Gastrocnemius medialis (tissue), 4 donors: Measurements from ENCODE around the gene SLC19A2. TPM values are rescaled to one million over a fixed set of nuclear protein-coding genes. Genes with fewer than 3 reads are reported as not detected.

Source experiments
- ATAC-seq, 2 donors: fragments of 150-250 bp; one replicate each; pipeline ENCODE4 v1.9.1; 2016
- DNase-seq, 2 donors: peaks; one replicate each; pipeline ENCODE4 v3.0.0-alpha.2; 2019
- H3K27ac ChIP-seq, 4 donors: fragments of 200-600 bp; sonication (generic); 1 replicate in 1 of 4; 2 replicates in 3 of 4; pipeline ENCODE4 v1.5.1; 2016 to 2018; ENCODE audit warnings: mild to moderate bottlenecking in 2 of 4, moderate library complexity in 1 of 4
- H3K27me3 ChIP-seq, 3 donors: fragments of 200-600 bp; sonication (generic) in 2 of 3; 1 replicate in 1 of 3; 2 replicates in 2 of 3; pipeline versions ENCODE4 v1.5.1 to v1.6.0; 2016 to 2019; ENCODE audit warnings: mild to moderate bottlenecking in 1 of 3, moderate library complexity in 1 of 3
- H3K36me3 ChIP-seq, 2 donors: fragments of 200-600 bp; sonication (generic) in 1 of 2; one replicate each; pipeline ENCODE4 v1.5.1; 2017 to 2018
- H3K4me1 ChIP-seq, 2 donors: fragments of 200-600 bp; sonication (generic) in 1 of 2; one replicate each; pipeline ENCODE4 v1.5.1; 2016 to 2017; ENCODE audit warnings: mild to moderate bottlenecking in 2 of 2
- H3K4me3 ChIP-seq, 4 donors: fragments of 200-600 bp; sonication (generic) in 3 of 4; 1 replicate in 1 of 4; 2 replicates in 3 of 4; pipeline ENCODE4 v1.5.1; 2016 to 2019; ENCODE audit warnings: mild to moderate bottlenecking in 2 of 4
- H3K9me3 ChIP-seq, 3 donors: fragments of 200-600 bp; sonication (generic) in 2 of 3; 1 replicate in 1 of 3; 2 replicates in 2 of 3; pipeline ENCODE4 v1.5.1; 2016 to 2019
- CTCF ChIP-seq, 5 experiments: fragments of 450-650 bp in 3 of 5; fragments of 200-600 bp in 2 of 5; sonication (generic) in 2 of 5; IDR thresholded peaks in 4 of 5; conservative IDR thresholded peaks in 1 of 5; 1 replicate in 4 of 5; 2 replicates in 1 of 5; pipeline ENCODE4 v1.5.1; 2016 to 2019; ENCODE audit warnings: antibody characterized with exemption in 5 of 5, mild to moderate bottlenecking in 3 of 5, moderate library complexity in 3 of 5
- POLR2A ChIP-seq, 2 donors: fragments of 450-650 bp; IDR thresholded peaks; one replicate each; pipeline ENCODE4 v1.6.1; 2017; ENCODE audit warnings: antibody characterized with exemption in 2 of 2, mild to moderate bottlenecking in 2 of 2, moderate library complexity in 2 of 2
- in situ Hi-C, 4 donors: fragments of 200-750 bp; cut with MboI; loops; one replicate each; pipeline versions ENCODE4 v1.15.0 to v1.8.0; 2017; ENCODE audit warnings: low sequenced_read_pairs in 4 of 4
- intact Hi-C: fragments of 100-400 bp; cut with DNase I; formaldehyde crosslinking; loops from one replicate; pipeline ENCODE4 v1.15.1; 2023; ENCODE audit warnings: low total_unique reads
- total RNA-seq, 4 donors: library from RNA; depleted of rRNA; stranded (reverse); fragments of >200 nt; gene quantifications; one replicate each; pipeline versions ENCODE4 v1.1.0 to v1.2.3, GENCODE V29; 2016

SLC19A2 gene
- total RNA-seq, 4 donors from 2014 or later, result 93.3 to 176 (median 99.8) TPM

GRCh38 chr1:169484683-169485430 is 887 bp downstream of the SLC19A2 start:
- DNase-seq (peak; percentile 68 to 73), ATAC-seq (peak; percentile 28 to 41)
- in situ Hi-C loops (loop anchor here (5.0 to 25.0 kb wide), 12 partner anchors 62 to 1548 kb away; partner anchors contain the start of genes ATP1B1 (in 2 of the 4), BLZF1 (in 1 of the 4), DCAF6 (in 1 of the 4) and MPC2 (in 1 of the 4)), intact Hi-C loops (loop anchor here (2.0 to 10.0 kb wide), 8 partner anchors 62 to 1763 kb away; partner anchors contain the start of genes DCAF6, MPC2, MPZL1 and NME7)
- no peaks in the 10 kb centered on the region for H3K27me3 ChIP-seq
- no peak for TF ChIP-seq CTCF (IDR thresholded peaks at IDR 0.05 in 4 of 5, conservative IDR thresholded peaks at IDR 0.05 in 1 of 5)
- TF ChIP-seq POLR2A (IDR thresholded peaks at IDR 0.05), result no peak
- peaks cover 42 to 56% of the 10 kb centered on the region in 2 donors for H3K4me1 ChIP-seq
- H3K4me3 ChIP-seq, result peak overlapping the region; percentile 75 to 94 (median 83)
- H3K27ac ChIP-seq, result peak overlapping the region; percentile 96 to 99 (median 98)
- H3K9me3 ChIP-seq, result no peaks in the 10 kb centered on the region
- no peaks in the 10 kb centered on the region for H3K36me3 ChIP-seq

GRCh38 chr1:169484101-169484500 is 1.6 kb downstream of the SLC19A2 start:
- TF ChIP-seq POLR2A (IDR thresholded peaks at IDR 0.05), result no peak
- TF ChIP-seq CTCF (IDR thresholded peaks at IDR 0.05 in 4 of 5, conservative IDR thresholded peaks at IDR 0.05 in 1 of 5), result no peak
- H3K36me3 ChIP-seq, result no peaks in the 10 kb centered on the region
- DNase-seq (no peak), ATAC-seq (no peak)
- H3K27ac ChIP-seq, result peak overlapping the region; percentile 96 to 99 (median 98)
- H3K27me3 ChIP-seq, result no peaks in the 10 kb centered on the region
- H3K9me3 ChIP-seq, result no peaks in the 10 kb centered on the region
- peaks cover 49 to 59% of the 10 kb centered on the region in 2 donors for H3K4me1 ChIP-seq
- intact Hi-C loops, result loop anchor here (2.0 to 10.0 kb wide), 4 partner anchors 117 to 1251 kb away; partner anchors contain the start of gene NME7
- in situ Hi-C loops, result loop anchor here (5.0 to 25.0 kb wide), 11 partner anchors 119 to 1547 kb away; partner anchors contain the start of genes ATP1B1 (in 2 of the 4), BLZF1 (in 1 of the 4), DCAF6 (in 1 of the 4) and MPC2 (in 1 of the 4)
- H3K4me3 ChIP-seq, result peak overlapping the region; percentile 75 to 94 (median 83)

- in situ Hi-C loops (loop anchor here (5.0 to 25.0 kb wide), 11 partner anchors 119 to 1546 kb away; partner anchors contain the start of genes ATP1B1 (in 2 of the 4), BLZF1 (in 1 of the 4), DCAF6 (in 1 of the 4) and MPC2 (in 1 of the 4)), intact Hi-C loops (loop anchor here (1.0 to 10.0 kb wide), 4 partner anchors 370 to 1251 kb away; no protein-coding TSS in a partner anchor)
- H3K4me3 ChIP-seq, result peak overlapping the region; percentile 75 to 94 (median 83)
- DNase-seq (peak; percentile 83 to 86), ATAC-seq (peak; percentile 78 to 79)
- no peaks in the 10 kb centered on the region for H3K9me3 ChIP-seq
- TF ChIP-seq CTCF (IDR thresholded peaks at IDR 0.05 in 4 of 5, conservative IDR thresholded peaks at IDR 0.05 in 1 of 5) (peak in 1 of 5 experiments; percentile 28), POLR2A (IDR thresholded peaks at IDR 0.05) (peak; percentile 80 to 92)
- no peaks in the 10 kb centered on the region for H3K36me3 ChIP-seq
- H3K27ac ChIP-seq, result peak overlapping the region; percentile 96 to 99 (median 98)
- H3K4me1 ChIP-seq, result peaks cover 52 to 59% of the 10 kb centered on the region in 2 donors
- no peaks in the 10 kb centered on the region for H3K27me3 ChIP-seq
Observed at GRCh38 chr1:169483500-169483966, 2.2 kb downstream of the SLC19A2 start.

GRCh38 chr1:169479363-169480066 is 6.2 kb downstream of the SLC19A2 start:
- H3K4me3 ChIP-seq, result peak overlapping the region in 3 of 4 donors; percentile 11 to 85 (median 81)
- intact Hi-C loops, result loop anchor here (10.0 kb wide), 2 partner anchors 585 to 1255 kb away; no protein-coding TSS in a partner anchor
- peaks cover 42 to 47% of the 10 kb centered on the region in 2 donors for H3K4me1 ChIP-seq
- H3K36me3 ChIP-seq, result peaks cover 0 to 23% of the 10 kb centered on the region in 2 donors
- no peaks in the 10 kb centered on the region for H3K27me3 ChIP-seq
- no peak for TF ChIP-seq POLR2A (IDR thresholded peaks at IDR 0.05)
- TF ChIP-seq CTCF (IDR thresholded peaks at IDR 0.05 in 4 of 5, conservative IDR thresholded peaks at IDR 0.05 in 1 of 5), result no peak
- in situ Hi-C loops, result loop anchor here (5.0 to 25.0 kb wide), 12 partner anchors 55 to 1542 kb away; partner anchors contain the start of genes ATP1B1 (in 2 of the 4), BLZF1 (in 1 of the 4), DCAF6 (in 1 of the 4) and MPC2 (in 1 of the 4)
- H3K9me3 ChIP-seq, result no peaks in the 10 kb centered on the region
- no peak for DNase-seq
- no peak for ATAC-seq
- H3K27ac ChIP-seq, result peak overlapping the region; percentile 96 to 99 (median 98)
